Endothelial cell of umbilical vein (primary cell): Measurements from ENCODE around the gene HCFC1R1. TPM values are rescaled to one million over a fixed set of nuclear protein-coding genes. Genes with fewer than 3 reads are reported as not detected.

Experiments used
- BruUV-seq: library from RNA; stranded (reverse); fragments of 400-500 nt; replicated peaks from 2 replicates; lab custom pipeline; 2021; lab: Mats Ljungman, UMichigan
- CTCF ChIA-PET: fragments of 300-600, 350-600 bp; sonication (Branson Sonifier 250); formaldehyde crosslinking; loops from one replicate; lab custom pipeline; 2021; ENCODE audit warnings: antibody characterized with exemption, inconsistent platforms; lab: Charles Lee
- POLR2A ChIA-PET: fragments of 300-600, 350-600 bp; sonication (Branson Sonifier 250); formaldehyde crosslinking; loops from one replicate; lab custom pipeline; 2021; ENCODE audit warnings: antibody characterized with exemption, inconsistent platforms; lab: Charles Lee
- DNase-seq: peaks from one replicate; pipeline ENCODE4 v3.0.0-alpha.2; 2011; ENCODE audit warnings: low read depth, low spot score
- FAIRE-seq: peaks from 2 replicates; lab custom pipeline; 2011; peaks lifted over from hg19 to GRCh38; lab: Jason Lieb, UNC
- H2AFZ ChIP-seq: 2 replicates; pipeline ENCODE4 v1.6.0; 2012; ENCODE audit warnings: low read depth, low read length, control low read depth, inconsistent platforms
- H3K27ac ChIP-seq: 2 replicates; pipeline ENCODE4 v1.5.1; 2011; ENCODE audit warnings: low read depth, mild to moderate bottlenecking, control low read depth, low read length, moderate library complexity; ENCODE audit not compliant: insufficient read depth
- H3K27me3 ChIP-seq, 2 experiments: 2 replicates each; pipeline versions ENCODE4 v1.6.0 to v1.6.1; 2011; ENCODE audit warnings: low read length in 2 of 2, mixed read lengths in 1 of 2; ENCODE audit not compliant: control insufficient read depth in 2 of 2, insufficient read depth in 2 of 2
- H3K36me3 ChIP-seq, 2 experiments: 2 replicates in 1 of 2; 3 replicates in 1 of 2; pipeline ENCODE4 v1.5.1; 2011; ENCODE audit warnings: low read length in 2 of 2, mild to moderate bottlenecking in 1 of 2, moderate library complexity in 1 of 2; ENCODE audit not compliant: control insufficient read depth in 2 of 2, insufficient read depth in 2 of 2; ENCODE audit errors: extremely low read depth in 1 of 2
- H3K4me1 ChIP-seq: 3 replicates; pipeline ENCODE4 v1.5.1; 2011; ENCODE audit warnings: mild to moderate bottlenecking, low read length; ENCODE audit not compliant: control insufficient read depth, insufficient read depth; ENCODE audit errors: extremely low read depth
- H3K4me2 ChIP-seq: 2 replicates; pipeline ENCODE4 v1.6.1; 2011; ENCODE audit warnings: low read length, control low read depth, mixed read lengths; ENCODE audit not compliant: insufficient read depth
- H3K4me3 ChIP-seq, 3 experiments: fragments of 200-600 bp in 1 of 3; sonication (generic), shearing (Covaris generic) in 1 of 3; replicated peaks in 1 of 3; 2 replicates each; pipeline ENCODE4 v1.5.1; 2011 to 2016; ENCODE audit warnings: control low read depth in 3 of 3, low read length in 3 of 3, mild to moderate bottlenecking in 2 of 3, inconsistent platforms in 1 of 3, low read depth in 1 of 3, moderate library complexity in 1 of 3; ENCODE audit not compliant: insufficient read depth in 1 of 3
- H3K79me2 ChIP-seq: 2 replicates; pipeline ENCODE4 v1.6.0; 2012; ENCODE audit warnings: low read length, inconsistent platforms; ENCODE audit not compliant: control insufficient read depth, insufficient read depth
- H3K9ac ChIP-seq: replicated peaks from 2 replicates; pipeline ENCODE3; 2011; ENCODE audit warnings: low read length, control low read depth; ENCODE audit not compliant: insufficient read depth; ENCODE audit errors: extremely low read depth
- H3K9me1 ChIP-seq: replicated peaks from 3 replicates; pipeline ENCODE4 v1.6.0; 2011; ENCODE audit warnings: mild to moderate bottlenecking, low read length; ENCODE audit not compliant: control insufficient read depth, insufficient read depth; ENCODE audit errors: extremely low read depth
- H3K9me3 ChIP-seq: replicated peaks from 2 replicates; pipeline ENCODE4 v1.5.1; 2012; ENCODE audit warnings: low read length, inconsistent platforms; ENCODE audit not compliant: control insufficient read depth, insufficient read depth
- H4K20me1 ChIP-seq: replicated peaks from 2 replicates; pipeline ENCODE3; 2011; ENCODE audit warnings: mild to moderate bottlenecking, low read length; ENCODE audit not compliant: control insufficient read depth, insufficient read depth; ENCODE audit errors: extremely low read depth
- CTCF ChIP-seq, 2 donors: IDR thresholded peaks; 1 replicate in 1 of 2; 2 replicates in 1 of 2; pipeline ENCODE4 v1.5.1; 2011; ENCODE audit warnings: low read length in 2 of 2, mild to moderate bottlenecking in 2 of 2, moderate library complexity in 2 of 2, control low read depth in 1 of 2, inconsistent platforms in 1 of 2, low read depth in 1 of 2; ENCODE audit not compliant: insufficient read depth in 1 of 2; ENCODE audit errors: extremely low read depth in 1 of 2
- EZH2 ChIP-seq: IDR thresholded peaks from 2 replicates; pipeline ENCODE4 v1.6.1; 2012; ENCODE audit warnings: borderline replicate concordance, low read depth, mild to moderate bottlenecking, moderate library complexity, low read length, inconsistent platforms; ENCODE audit not compliant: severe bottlenecking
- FOS ChIP-seq: IDR thresholded peaks from 2 replicates; pipeline ENCODE4 v1.6.1; 2011; ENCODE audit warnings: mild to moderate bottlenecking, low read length, moderate library complexity, borderline replicate concordance; ENCODE audit not compliant: insufficient read depth
- GATA2 ChIP-seq: IDR thresholded peaks from 2 replicates; pipeline ENCODE4 v1.7.0; 2011; ENCODE audit warnings: low read depth, mild to moderate bottlenecking, moderate library complexity, mixed read lengths, low read length; ENCODE audit not compliant: insufficient read length, insufficient read depth
- JUN ChIP-seq: IDR thresholded peaks from 2 replicates; pipeline ENCODE4 v1.6.1; 2011; ENCODE audit warnings: borderline replicate concordance, low read depth; ENCODE audit not compliant: insufficient read length, insufficient read depth
- MAX ChIP-seq: IDR thresholded peaks from 2 replicates; pipeline ENCODE4 v1.6.1; 2011; ENCODE audit not compliant: insufficient read depth, insufficient read length
- MYC ChIP-seq: IDR thresholded peaks from one replicate; pipeline ENCODE4 v1.6.1; 2011; ENCODE audit warnings: mild to moderate bottlenecking, low read depth, low read length
- POLR2A ChIP-seq: IDR thresholded peaks from 2 replicates; pipeline ENCODE4 v1.6.1; 2012; ENCODE audit warnings: low read depth, mild to moderate bottlenecking, control low read depth, low read length
- POLR2AphosphoS5 ChIP-seq: IDR thresholded peaks from 2 replicates; pipeline ENCODE4 v1.6.1; 2012; ENCODE audit warnings: low read depth, mild to moderate bottlenecking, control low read depth, low read length, moderate library complexity; ENCODE audit not compliant: insufficient read depth
- dilution Hi-C: fragments of 300-500 bp; cut with MboI; formaldehyde crosslinking; loops from one replicate; pipeline ENCODE4 v1.15.0; 2019; ENCODE audit warnings: low sequenced_read_pairs; ENCODE audit not compliant: extremely low pct_ligation_motif_present
- intact Hi-C: fragments of 100-400 bp; cut with micrococcal nuclease; formaldehyde crosslinking; loops from one replicate; pipeline ENCODE4 v1.10.0; 2022
- polyA plus RNA-seq, 4 experiments: library from polyadenylated mRNA; depleted of rRNA in 3 of 4; stranded (reverse) in 3 of 4; unstranded in 1 of 4; fragments of >200 nt; gene quantifications; 2 replicates each; pipeline versions ENCODE4 v1.2.1 to v1.2.3, GENCODE V29; 2011 to 2012; ENCODE audit warnings: missing spikeins in 1 of 4
- total RNA-seq: library from RNA; stranded (reverse); gene quantifications from 2 replicates; pipeline ENCODE4 v1.2.3, GENCODE V29; 2021

Gene HCFC1R1
- total and polyA plus RNA-seq, 2 donors (not counting 3 experiments of a cell fraction or from before 2014, with no cell fraction given), result 28.7 to 49.3 TPM

GRCh38 chr16:2976201-2976600 is 47.5 kb downstream of the HCFC1R1 start:
- peaks cover 5% of the 10 kb centered on the region for H3K79me2 ChIP-seq
- H3K27ac ChIP-seq, result no peak overlapping the region
- peaks cover 10% of the 10 kb centered on the region for H3K4me1 ChIP-seq
- H3K4me2 ChIP-seq, result no peak overlapping the region
- no peak overlapping the region for H2AFZ ChIP-seq
- no peaks in the 10 kb centered on the region for H3K9me3 ChIP-seq
- no TSS peak for BruUV-seq
- DNase-seq (no peak), FAIRE-seq (no peak)
- H3K9ac ChIP-seq, result no peak overlapping the region
- CTCF ChIA-PET, result no interaction called here
- no peaks in the 10 kb centered on the region for H3K27me3 ChIP-seq
- dilution Hi-C loops, result no loop called here
- intact Hi-C loops, result no loop called here
- H3K4me3 ChIP-seq, result no peak overlapping the region
- peaks cover 0 to 2% of the 10 kb centered on the region in 2 experiments for H3K36me3 ChIP-seq
- POLR2A ChIA-PET, result no interaction called here
- H3K9me1 ChIP-seq, result no peaks in the 10 kb centered on the region
- TF ChIP-seq POLR2A (no peak), GATA2 (no peak), FOS (no peak), EZH2 (no peak), MYC (no peak), MAX (no peak), JUN (no peak), CTCF (IDR thresholded peaks at IDR 0.05; ENCODE audit: extremely low read depth in 1 of 2, insufficient read depth in 1 of 2, low read depth in 1 of 2, low read length in 2 of 2) (no peak), POLR2AphosphoS5 (no peak)
- no peaks in the 10 kb centered on the region for H4K20me1 ChIP-seq
